GM19397 (cell line): ENCODE results near the gene VWF.

Experiments used
- ATAC-seq: cut with Tn5 transposase; IDR thresholded peaks from one replicate; pipeline ENCODE4 v1.9.1; 2021; ENCODE audit warnings: mild to moderate bottlenecking, moderate library complexity; ENCODE audit not compliant: unreplicated experiment

VWF gene

GRCh38 chr12:6062757-6063735 lies 61.4 kb downstream of the VWF start:
- ATAC-seq, result no peak

GRCh38 chr12:6062395-6062756 lies 62.1 kb downstream of the VWF start:
- no peak for ATAC-seq

GRCh38 chr12:6061660-6062059 lies 62.8 kb downstream of the VWF start:
- ATAC-seq, result no peak

GRCh38 chr12:6059860-6060565 lies 64.5 kb downstream of the VWF start:
- ATAC-seq, result no peak

GRCh38 chr12:6059221-6059620 lies 65.2 kb downstream of the VWF start:
- no peak for ATAC-seq

- no peak for ATAC-seq
Observed at GRCh38 chr12:6058481-6059161, 65.8 kb downstream of the VWF start.

GRCh38 chr12:6057700-6058099 lies 66.8 kb downstream of the VWF start:
- ATAC-seq, result no peak

- ATAC-seq, result no peak
Observed at GRCh38 chr12:6056406-6057240, 67.8 kb downstream of the VWF start.

GRCh38 chr12:6053541-6053940 lies 70.9 kb downstream of the VWF start:
- ATAC-seq, result no peak

- ATAC-seq, result no peak
Observed at GRCh38 chr12:6052940-6053329, 71.5 kb downstream of the VWF start.

GRCh38 chr12:6052206-6052939 lies 72.1 kb downstream of the VWF start:
- no peak for ATAC-seq

GRCh38 chr12:6049992-6050391 lies 74.5 kb downstream of the VWF start:
- ATAC-seq, result no peak

GRCh38 chr12:6049587-6049986 lies 74.9 kb downstream of the VWF start:
- ATAC-seq, result no peak

- ATAC-seq, result no peak
Observed at GRCh38 chr12:6047249-6048237, 76.9 kb downstream of the VWF start.

- ATAC-seq, result no peak
Observed at GRCh38 chr12:6046511-6047180, 77.8 kb downstream of the VWF start.

GRCh38 chr12:6045438-6045837 lies 79.0 kb downstream of the VWF start:
- ATAC-seq, result no peak

GRCh38 chr12:6044082-6044481 lies 80.4 kb downstream of the VWF start:
- ATAC-seq, result no peak

GRCh38 chr12:6042446-6042845 lies 82.0 kb downstream of the VWF start:
- ATAC-seq, result no peak
